GM18907 (cell line): ENCODE measurements around the gene KCND1.
A peak's percentile ranks its signal among the peaks of the same experiment; 100 is the strongest.

Source experiments
- ATAC-seq: cut with Tn5 transposase; IDR thresholded peaks from one replicate; pipeline ENCODE4 v1.9.1; 2021; ENCODE audit warnings: mild to moderate bottlenecking, moderate library complexity; ENCODE audit not compliant: unreplicated experiment

Gene KCND1

GRCh38 chrX:48975041-48975440, 3.4 kb upstream of the KCND1 start:
- ATAC-seq = no peak

- ATAC-seq = no peak
Observed at GRCh38 chrX:48974574-48974973, 2.9 kb upstream of the KCND1 start.

- no peak for ATAC-seq
Observed at GRCh38 chrX:48974033-48974432, 2.4 kb upstream of the KCND1 start.

GRCh38 chrX:48972220-48973164, 848 bp upstream of the KCND1 start:
- no peak for ATAC-seq

GRCh38 chrX:48969471-48969870, 2.2 kb downstream of the KCND1 start:
- no peak for ATAC-seq

- no peak for ATAC-seq
Observed at GRCh38 chrX:48968377-48968776, 3.3 kb downstream of the KCND1 start.

- ATAC-seq = no peak
Observed at GRCh38 chrX:48966796-48967579, 4.7 kb downstream of the KCND1 start.

GRCh38 chrX:48965959-48966358, 5.7 kb downstream of the KCND1 start:
- no peak for ATAC-seq

GRCh38 chrX:48961585-48962091, 10.0 kb downstream of the KCND1 start:
- no peak for ATAC-seq

- no peak for ATAC-seq
Observed at GRCh38 chrX:48960291-48960690, 11.4 kb downstream of the KCND1 start.

- no peak for ATAC-seq
Observed at GRCh38 chrX:48958635-48959094, 13.0 kb downstream of the KCND1 start.

GRCh38 chrX:48957827-48958634, 13.6 kb downstream of the KCND1 start:
- ATAC-seq = peak; percentile 79

- ATAC-seq = peak; percentile 44
Observed at GRCh38 chrX:48957477-48957826, 14.2 kb downstream of the KCND1 start, which contains the start of gene OTUD5. Gene OTUD5 (minus strand): TSS chrX:48957607. CDS start chrX:48957570, 37 bp downstream.

GRCh38 chrX:48956728-48957414, 14.8 kb downstream of the KCND1 start:
- ATAC-seq = peak; percentile 0

GRCh38 chrX:48948589-48948988, 23.1 kb downstream of the KCND1 start:
- ATAC-seq = no peak

GRCh38 chrX:48945517-48946348, 25.9 kb downstream of the KCND1 start:
- ATAC-seq = no peak

GRCh38 chrX:48942895-48943294, 28.7 kb downstream of the KCND1 start:
- no peak for ATAC-seq

- ATAC-seq = no peak
Observed at GRCh38 chrX:48940404-48940955, 31.2 kb downstream of the KCND1 start.
